C4-2B (cell line): ENCODE data around the gene ZNF134.

Experiments
- CTCF ChIP-seq: fragments of 450-650 bp; conservative IDR thresholded peaks from 2 replicates; pipeline ENCODE4 v1.5.1; 2017; ENCODE audit warnings: mild to moderate bottlenecking
- ZFX ChIP-seq: fragments of 450-650 bp; IDR thresholded peaks from 2 replicates; pipeline ENCODE4 v1.6.1; 2017

- TF ChIP-seq CTCF: no peak
- TF ChIP-seq ZFX: no peak
Observed at GRCh38 chr19:57655443-57655842, 41.4 kb downstream of the ZNF134 start.
